Endothelial cell (in vitro differentiated cells): ENCODE measurements around the gene OTUB1. TPM values are rescaled to one million over a fixed set of nuclear protein-coding genes. Genes with fewer than 3 reads are reported as not detected.

ENCODE experiments used
- DNase-seq: peaks from one replicate; pipeline ENCODE4 v3.0.0; 2021; ENCODE audit warnings: low spot score
- H3K27ac Mint-ChIP-seq: one replicate; pipeline ENCODE4 v1.8.0; 2021; ENCODE audit warnings: mixed read lengths, inconsistent platforms; ENCODE audit not compliant: unreplicated experiment
- H3K27me3 Mint-ChIP-seq: one replicate; pipeline ENCODE4 v1.8.0; 2021; ENCODE audit warnings: mild to moderate bottlenecking, moderate library complexity, mixed read lengths, inconsistent platforms; ENCODE audit not compliant: unreplicated experiment
- H3K36me3 Mint-ChIP-seq: one replicate; pipeline ENCODE4 v1.8.0; 2021; ENCODE audit warnings: mild to moderate bottlenecking, low read depth, mixed read lengths, inconsistent platforms; ENCODE audit not compliant: unreplicated experiment
- H3K4me1 Mint-ChIP-seq: one replicate; pipeline ENCODE4 v1.8.0; 2021; ENCODE audit warnings: mild to moderate bottlenecking, mixed read lengths, inconsistent platforms; ENCODE audit not compliant: unreplicated experiment
- H3K4me3 Mint-ChIP-seq: one replicate; pipeline ENCODE4 v1.8.0; 2021; ENCODE audit warnings: mild to moderate bottlenecking, mixed read lengths, inconsistent platforms; ENCODE audit not compliant: unreplicated experiment
- H3K9me3 Mint-ChIP-seq: one replicate; pipeline ENCODE4 v1.8.0; 2021; ENCODE audit warnings: mixed read lengths, inconsistent platforms; ENCODE audit not compliant: unreplicated experiment
- CTCF ChIP-seq: fragments of 200-600 bp; sonication (generic); IDR thresholded peaks from one replicate; pipeline ENCODE4 v1.5.0; 2021; ENCODE audit warnings: antibody characterized with exemption; ENCODE audit not compliant: unreplicated experiment
- total RNA-seq: library from RNA; stranded (reverse); fragmentation: NEBNext Ultra II Directional; extraction: Animal tissue kit (Norgen Biotek cat#: 25700); gene quantifications from one replicate; pipeline ENCODE4 v1.2.1, GENCODE V29; 2021; ENCODE audit not compliant: unreplicated experiment

Gene OTUB1
- total RNA-seq, 1 donor from 2014 or later, result 69.8 TPM

- no peak for TF ChIP-seq CTCF
- DNase-seq, result no peak
- Mint-ChIP-seq H3K27ac (no peak overlapping the region), H3K36me3 (peaks cover 6% of the 10 kb centered on the region), H3K9me3 (no peaks in the 10 kb centered on the region), H3K27me3 (peaks cover 22% of the 10 kb centered on the region), H3K4me3 (peak overlapping the region; percentile 68), H3K4me1 (peaks cover 3% of the 10 kb centered on the region)
Measured at GRCh38 chr11:64035081-64035524, 48.9 kb downstream of the OTUB1 start.

GRCh38 chr11:64035576-64035975, 49.3 kb downstream of the OTUB1 start, which contains the start of gene FLRT1:
FLRT1 (plus strand) TSS chr11:64035931; CDS start chr11:64116268, 80,337 bp downstream.
- DNase-seq, result no peak
- Mint-ChIP-seq H3K4me3 (peak within 1 kb of the TSS; percentile 68), H3K27ac (no peak within 1 kb of the TSS), H3K9me3 (no peaks in the 10 kb centered on the region), H3K36me3 (peaks cover 6% of the 10 kb centered on the region), H3K4me1 (peaks cover 3% of the 10 kb centered on the region), H3K27me3 (peaks cover 20% of the 10 kb centered on the region)
- TF ChIP-seq CTCF, result no peak

- peaks cover 3% of the 10 kb centered on the region for H3K4me1 Mint-ChIP-seq
- no peak for TF ChIP-seq CTCF
- no peak overlapping the region for H3K4me3 Mint-ChIP-seq
- H3K36me3 Mint-ChIP-seq, result peaks cover 6% of the 10 kb centered on the region
- H3K27me3 Mint-ChIP-seq, result peaks cover 22% of the 10 kb centered on the region
- no peaks in the 10 kb centered on the region for H3K9me3 Mint-ChIP-seq
- no peak overlapping the region for H3K27ac Mint-ChIP-seq
- DNase-seq, result no peak
Measured at GRCh38 chr11:64036087-64037026, 50.1 kb downstream of the OTUB1 start.

- no peak for TF ChIP-seq CTCF
- H3K4me1 Mint-ChIP-seq, result peaks cover 3% of the 10 kb centered on the region
- H3K36me3 Mint-ChIP-seq, result peaks cover 6% of the 10 kb centered on the region
- DNase-seq, result no peak
- no peak overlapping the region for H3K4me3 Mint-ChIP-seq
- peaks cover 25% of the 10 kb centered on the region for H3K27me3 Mint-ChIP-seq
- no peak overlapping the region for H3K27ac Mint-ChIP-seq
- no peaks in the 10 kb centered on the region for H3K9me3 Mint-ChIP-seq
Measured at GRCh38 chr11:64037027-64037634, 50.9 kb downstream of the OTUB1 start.
